Left ventricle myocardium superior (tissue), 1 donor: ENCODE measurements around the gene POLR2L. TPM values are rescaled to one million over a fixed set of nuclear protein-coding genes. Genes with fewer than 3 reads are reported as not detected.

Experiments used
- ATAC-seq: fragments of 200-7000 bp; cut with Tn5 transposase; one replicate; pipeline ENCODE4 v1.9.1; 2020; ENCODE audit warnings: mild to moderate bottlenecking, moderate library complexity
- DNase-seq: peaks from one replicate; pipeline ENCODE4 v3.0.0-alpha.2; 2020
- intact Hi-C: fragments of 100-400 bp; cut with micrococcal nuclease; formaldehyde crosslinking; loops from one replicate; pipeline ENCODE4 v1.11.0; 2022
- total RNA-seq: library from RNA; stranded (reverse); fragmentation: NEBNext Ultra II Directional; extraction: Animal tissue kit (Norgen Biotek cat#: 25700); gene quantifications from one replicate; pipeline ENCODE4 v1.2.1, GENCODE V29; 2021
- donor health status: DM: no; HTN: yes; CAD: no; lungs with severe emphysema.

Gene POLR2L
- total RNA-seq, 1 donor from 2014 or later: 266 TPM

GRCh38 chr11:843818-844692 is 1.7 kb upstream of the POLR2L start:
- peak; percentile 93 for DNase-seq
- intact Hi-C loops: no loop called here
- ATAC-seq: peak; percentile 50

GRCh38 chr11:843086-843734 is 881 bp upstream of the POLR2L start:
- ATAC-seq (peak; percentile 0), DNase-seq (peak; percentile 56)
- intact Hi-C loops: no loop called here

- ATAC-seq (peak; percentile 0), DNase-seq (no peak)
- intact Hi-C loops: no loop called here
These were observed 354 bp downstream of the POLR2L start for GRCh38 chr11:841981-842369.

- intact Hi-C loops: no loop called here
- DNase-seq: no peak
- no peak for ATAC-seq
These were observed 2.3 kb downstream of the POLR2L start for GRCh38 chr11:839875-840617.

GRCh38 chr11:839280-839623 is 3.1 kb downstream of the POLR2L start:
- ATAC-seq (no peak), DNase-seq (no peak)
- intact Hi-C loops: no loop called here

- ATAC-seq (no peak), DNase-seq (no peak)
- intact Hi-C loops: no loop called here
These were observed 3.7 kb downstream of the POLR2L start for GRCh38 chr11:838441-839279.

GRCh38 chr11:837990-838307 is 4.4 kb downstream of the POLR2L start:
- DNase-seq: no peak
- intact Hi-C loops: no loop called here
- ATAC-seq: no peak

GRCh38 chr11:837189-837989 is 4.9 kb downstream of the POLR2L start:
- intact Hi-C loops: no loop called here
- ATAC-seq: no peak
- no peak for DNase-seq

- intact Hi-C loops: no loop called here
- DNase-seq: no peak
- no peak for ATAC-seq
These were observed 5.6 kb downstream of the POLR2L start for GRCh38 chr11:836700-837099.

- no peak for ATAC-seq
- DNase-seq: no peak
- intact Hi-C loops: no loop called here
These were observed 6.1 kb downstream of the POLR2L start for GRCh38 chr11:836274-836673.

GRCh38 chr11:834371-835316 is 7.7 kb downstream of the POLR2L start:
- intact Hi-C loops: no loop called here
- DNase-seq: peak; percentile 89
- peak; percentile 62 for ATAC-seq

GRCh38 chr11:833849-834311 is 8.4 kb downstream of the POLR2L start:
- ATAC-seq: no peak
- no peak for DNase-seq
- intact Hi-C loops: no loop called here

GRCh38 chr11:833114-833791 is 9.1 kb downstream of the POLR2L start:
- intact Hi-C loops: no loop called here
- DNase-seq (peak; percentile 81), ATAC-seq (peak; percentile 21)

- ATAC-seq: peak; percentile 38
- intact Hi-C loops: no loop called here
- peak; percentile 75 for DNase-seq
These were observed 9.7 kb downstream of the POLR2L start, which contains the start of gene CD151 for GRCh38 chr11:832529-833113. TSS of gene CD151 (plus strand) at chr11:832952. CDS start at chr11:836070, 3,118 bp downstream.

GRCh38 chr11:831961-832528 is 10.3 kb downstream of the POLR2L start:
- intact Hi-C loops: no loop called here
- DNase-seq: no peak

More at GRCh38 chr11:831961-832528, 10.3 kb downstream of the POLR2L start:
- ATAC-seq: no peak
